ENCODE results near the gene HAUS1. TPM values are rescaled to one million over a fixed set of nuclear protein-coding genes. Genes with fewer than 3 reads are reported as not detected.
"Not testable (repeated sequence)": the region's sequence is repeated elsewhere in the genome, so short reads cannot be mapped to it uniquely, and the experiment has no call there.

The HAUS1 gene
- total RNA-seq, 4 donors from 2014 or later = 21.2 to 37.3 (median 28.1) TPM

- WGBS, 2 donors = 65 to 71% methylated on average over 2 of the region's 2 CpGs
- TF ChIP-seq CTCF (IDR thresholded peaks at IDR 0.05) = no peak
- TF ChIP-seq EP300 (IDR thresholded peaks at IDR 0.05) = no peak
- no peak for TF ChIP-seq POLR2A (IDR thresholded peaks at IDR 0.05)
- Histone ChIP-seq H3K27me3 (no peaks in the 10 kb centered on the region), H3K27ac (no peak overlapping the region), H3K36me3 (peaks cover 0 to 24% (median 0%) of the 10 kb centered on the region in 3 donors), H3K4me3 (no peak overlapping the region), H3K4me1 (no peaks in the 10 kb centered on the region), H3K9me3 (no peaks in the 10 kb centered on the region)
- no peak for DNase-seq (ENCODE audit: low spot score in 2 of 2)
These were observed 51.5 kb downstream of the HAUS1 start for GRCh38 chr18:46155641-46156051.

- WGBS, 2 donors = 83 to 84% methylated on average over 3 of the region's 3 CpGs
- H3K9me3 ChIP-seq = no peaks in the 10 kb centered on the region
- TF ChIP-seq CTCF (IDR thresholded peaks at IDR 0.05) = no peak
- H3K4me3 ChIP-seq = no peak overlapping the region
- H3K27ac ChIP-seq = no peak overlapping the region
- no peaks in the 10 kb centered on the region for H3K27me3 ChIP-seq
- no peak for DNase-seq (ENCODE audit: low spot score in 2 of 2)
- peaks cover 0 to 27% (median 0%) of the 10 kb centered on the region in 3 donors for H3K36me3 ChIP-seq
- H3K4me1 ChIP-seq = no peaks in the 10 kb centered on the region
These were observed 52.0 kb downstream of the HAUS1 start for GRCh38 chr18:46156124-46156745.

DNA sequence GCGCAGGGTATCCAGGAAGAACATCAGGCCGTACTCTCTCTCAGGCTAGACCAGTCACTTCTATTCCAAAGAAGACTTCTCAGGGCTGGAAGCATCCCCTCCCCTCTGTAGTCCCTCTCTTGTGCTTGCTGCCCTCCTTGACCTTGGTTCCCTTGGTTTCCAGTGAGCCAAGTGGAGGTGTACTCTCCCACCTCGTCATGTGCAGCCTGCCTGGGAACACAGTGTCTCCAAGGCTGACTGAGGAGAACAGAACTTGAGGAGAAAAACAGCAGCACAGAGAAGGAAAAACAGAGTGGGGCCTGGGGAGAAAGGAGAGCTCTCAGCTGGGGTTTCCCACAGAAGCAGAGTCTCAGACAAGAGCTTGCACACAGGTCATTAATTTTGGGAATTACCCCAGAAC lies 52.7 kb downstream of the HAUS1 start:
- Histone ChIP-seq H3K27me3 (no peaks in the 10 kb centered on the region), H3K27ac (no peak overlapping the region), H3K4me1 (no peaks in the 10 kb centered on the region), H3K4me3 (no peak overlapping the region), H3K9me3 (no peaks in the 10 kb centered on the region), H3K36me3 (peaks cover 0 to 27% (median 0%) of the 10 kb centered on the region in 3 donors)
- no peak for DNase-seq (ENCODE audit: low spot score in 2 of 2)
- TF ChIP-seq EP300 (IDR thresholded peaks at IDR 0.05) = no peak
- no peak for TF ChIP-seq CTCF (IDR thresholded peaks at IDR 0.05)
- TF ChIP-seq POLR2A (IDR thresholded peaks at IDR 0.05) = no peak
- 83 to 92% methylated on average over 3 of the region's 3 CpGs for WGBS, 2 donors

DNA sequence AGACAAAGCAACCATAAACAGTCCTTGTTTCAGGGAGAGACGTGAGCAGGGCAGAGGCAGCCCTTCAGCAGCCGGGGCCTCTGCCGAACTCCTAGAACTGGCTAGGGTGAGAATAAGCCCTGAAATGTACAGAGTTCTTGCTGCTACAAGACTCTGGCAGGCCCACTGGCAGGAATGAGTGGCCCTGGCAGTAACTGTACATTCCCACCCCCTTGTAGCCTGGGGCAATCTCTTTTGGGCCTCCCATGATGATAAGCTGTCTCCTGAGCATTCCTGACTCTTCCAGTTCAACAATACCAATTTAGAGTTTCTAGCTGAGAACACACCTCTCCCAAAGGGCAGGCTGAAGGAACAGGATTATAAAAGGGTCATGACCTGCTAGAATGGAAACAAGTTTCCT lies 54.3 kb downstream of the HAUS1 start:
- TF ChIP-seq POLR2A (IDR thresholded peaks at IDR 0.05) = no peak
- TF ChIP-seq EP300 (IDR thresholded peaks at IDR 0.05) = no peak
- no peak for TF ChIP-seq CTCF (IDR thresholded peaks at IDR 0.05)
- Histone ChIP-seq H3K27ac (no peak overlapping the region), H3K4me1 (no peaks in the 10 kb centered on the region), H3K9me3 (no peaks in the 10 kb centered on the region), H3K4me3 (no peak overlapping the region), H3K36me3 (peaks cover 0 to 27% (median 0%) of the 10 kb centered on the region in 3 donors), H3K27me3 (no peaks in the 10 kb centered on the region)
- DNase-seq (ENCODE audit: low spot score in 2 of 2) = no peak
- 72 to 78% methylated on average over 3 of the region's 3 CpGs for WGBS, 2 donors

GRCh38 chr18:46160050-46160798 lies 56.0 kb downstream of the HAUS1 start:
- no peak for TF ChIP-seq CTCF (IDR thresholded peaks at IDR 0.05)
- TF ChIP-seq POLR2A (IDR thresholded peaks at IDR 0.05) = no peak
- no peak for TF ChIP-seq EP300 (IDR thresholded peaks at IDR 0.05)
- WGBS, 2 donors = 85 to 90% methylated on average over 4 of the region's 4 CpGs
- Histone ChIP-seq H3K27me3 (no peaks in the 10 kb centered on the region), H3K9me3 (no peaks in the 10 kb centered on the region), H3K4me1 (no peaks in the 10 kb centered on the region), H3K4me3 (no peak overlapping the region), H3K27ac (no peak overlapping the region), H3K36me3 (peaks cover 0 to 27% (median 0%) of the 10 kb centered on the region in 3 donors)
- no peak for DNase-seq (ENCODE audit: low spot score in 2 of 2)

DNA sequence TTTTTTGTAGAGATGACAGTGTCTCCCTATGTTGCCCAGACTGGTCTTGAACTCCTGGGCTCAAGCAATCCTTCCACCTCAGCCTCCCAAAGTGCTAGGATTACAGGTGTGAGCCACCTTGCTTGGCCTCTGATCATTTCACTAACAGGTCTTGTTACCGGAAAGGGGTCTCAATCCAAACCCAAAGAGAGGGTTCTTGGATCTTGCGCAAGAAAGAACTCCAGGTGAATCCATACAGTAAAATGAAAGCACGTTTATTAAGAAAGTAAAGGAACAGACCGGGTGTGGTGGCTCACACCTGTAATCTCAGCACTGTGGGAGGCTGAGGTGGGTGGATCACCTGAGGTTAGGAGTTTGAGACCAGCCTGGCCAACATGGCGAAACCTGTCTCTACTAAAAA lies 56.7 kb downstream of the HAUS1 start:
- not testable (repeated sequence) for H3K4me3 ChIP-seq; H3K27ac ChIP-seq; H3K4me1 ChIP-seq; H3K9me3 ChIP-seq; H3K27me3 ChIP-seq; DNase-seq (ENCODE audit: low spot score in 2 of 2)
- peaks cover 0 to 27% (median 0%) of the 10 kb centered on the region in 3 donors for H3K36me3 ChIP-seq
- WGBS, 2 donors = 97 to 98% methylated on average over 5 of the region's 5 CpGs

Data from tibial nerve (tissue), 4 donors.